ES-I3 (cell line): Measurements from ENCODE around the gene NMRK1.

Experiments used
- H3K36me3 ChIP-seq: 2 replicates; pipeline ENCODE4 v1.6.1; 2013; ENCODE audit warnings: mild to moderate bottlenecking, low read length, control low read depth, moderate library complexity; ENCODE audit not compliant: insufficient read depth
- H3K4me1 ChIP-seq: 2 replicates; pipeline ENCODE4 v1.6.1; 2013; ENCODE audit warnings: mild to moderate bottlenecking, control low read depth, low read length; ENCODE audit not compliant: insufficient read depth
- H3K9ac ChIP-seq: 2 replicates; pipeline ENCODE4 v1.6.1; 2013; ENCODE audit warnings: low read depth, mild to moderate bottlenecking, low read length, moderate library complexity
- H3K9me3 ChIP-seq: 2 replicates; pipeline ENCODE4 v1.6.1; 2013; ENCODE audit warnings: mild to moderate bottlenecking, low read length, moderate library complexity; ENCODE audit not compliant: control insufficient read depth, insufficient read depth

The NMRK1 gene

GRCh38 chr9:75111019-75111622 lies 23.2 kb upstream of the NMRK1 start:
- Histone ChIP-seq H3K4me1 (0 out of 2 replicates have a peak, but pooled peaks cover 3% of the 10 kb centered on the region), H3K36me3 (no peaks in the 10 kb centered on the region)

GRCh38 chr9:75109210-75109839 lies 21.4 kb upstream of the NMRK1 start:
- no peaks in the 10 kb centered on the region for H3K9me3 ChIP-seq
- H3K9ac ChIP-seq = no peak overlapping the region
- 0 out of 2 replicates have a peak, but pooled peaks cover 3% of the 10 kb centered on the region for H3K4me1 ChIP-seq
- no peaks in the 10 kb centered on the region for H3K36me3 ChIP-seq

More at GRCh38 chr9:75111019-75111622, 23.2 kb upstream of the NMRK1 start:
- Histone ChIP-seq H3K9ac (no peak overlapping the region), H3K9me3 (no peaks in the 10 kb centered on the region)

- Histone ChIP-seq H3K4me1 (0 out of 2 replicates have a peak, but pooled peaks cover 3% of the 10 kb centered on the region), H3K9ac (no peak overlapping the region), H3K36me3 (no peaks in the 10 kb centered on the region), H3K9me3 (no peaks in the 10 kb centered on the region)
Observed at GRCh38 chr9:75108571-75108970, 20.6 kb upstream of the NMRK1 start.

- no peaks in the 10 kb centered on the region for H3K9me3 ChIP-seq
- H3K9ac ChIP-seq = no peak overlapping the region
- H3K4me1 ChIP-seq = 0 out of 2 replicates have a peak, but pooled peaks cover 3% of the 10 kb centered on the region
- H3K36me3 ChIP-seq = no peaks in the 10 kb centered on the region
Observed at GRCh38 chr9:75106857-75107256, 18.9 kb upstream of the NMRK1 start.

- no peaks in the 10 kb centered on the region for H3K36me3 ChIP-seq
- no peaks in the 10 kb centered on the region for H3K9me3 ChIP-seq
- peaks cover 5% of the 10 kb centered on the region; the same call in 1 of the 2 replicates for H3K4me1 ChIP-seq
- no peak overlapping the region for H3K9ac ChIP-seq
Observed at GRCh38 chr9:75105841-75106240, 17.9 kb upstream of the NMRK1 start.

GRCh38 chr9:75105019-75105540 lies 17.1 kb upstream of the NMRK1 start:
- Histone ChIP-seq H3K36me3 (no peaks in the 10 kb centered on the region), H3K9me3 (no peaks in the 10 kb centered on the region), H3K4me1 (peaks cover 7% of the 10 kb centered on the region; the same call in 1 of the 2 replicates), H3K9ac (no peak overlapping the region)

- Histone ChIP-seq H3K9ac (no peak overlapping the region), H3K9me3 (no peaks in the 10 kb centered on the region), H3K4me1 (peaks cover 7% of the 10 kb centered on the region; the same call in 1 of the 2 replicates), H3K36me3 (no peaks in the 10 kb centered on the region)
Observed at GRCh38 chr9:75104607-75105006, 16.7 kb upstream of the NMRK1 start.

GRCh38 chr9:75102177-75102790 lies 14.3 kb upstream of the NMRK1 start:
- no peak overlapping the region for H3K9ac ChIP-seq
- H3K4me1 ChIP-seq = peaks cover 7% of the 10 kb centered on the region; the same call in 1 of the 2 replicates
- no peaks in the 10 kb centered on the region for H3K9me3 ChIP-seq
- no peaks in the 10 kb centered on the region for H3K36me3 ChIP-seq

GRCh38 chr9:75101004-75101588 lies 13.1 kb upstream of the NMRK1 start:
- Histone ChIP-seq H3K9ac (no peak overlapping the region), H3K36me3 (no peaks in the 10 kb centered on the region), H3K4me1 (peaks cover 7% of the 10 kb centered on the region; the same call in 1 of the 2 replicates), H3K9me3 (no peaks in the 10 kb centered on the region)

GRCh38 chr9:75096796-75097195 lies 8.8 kb upstream of the NMRK1 start:
- no peaks in the 10 kb centered on the region for H3K36me3 ChIP-seq
- H3K9me3 ChIP-seq = no peaks in the 10 kb centered on the region
- H3K4me1 ChIP-seq = peaks cover 21% of the 10 kb centered on the region
- no peak overlapping the region for H3K9ac ChIP-seq

- no peak overlapping the region for H3K9ac ChIP-seq
- no peaks in the 10 kb centered on the region for H3K36me3 ChIP-seq
- peaks cover 14% of the 10 kb centered on the region for H3K4me1 ChIP-seq
- H3K9me3 ChIP-seq = no peaks in the 10 kb centered on the region
Observed at GRCh38 chr9:75092766-75093165, 4.8 kb upstream of the NMRK1 start.

- Histone ChIP-seq H3K9ac (no peak overlapping the region), H3K36me3 (no peaks in the 10 kb centered on the region), H3K4me1 (peaks cover 13% of the 10 kb centered on the region), H3K9me3 (no peaks in the 10 kb centered on the region)
Observed at GRCh38 chr9:75090579-75090978, 2.6 kb upstream of the NMRK1 start.

GRCh38 chr9:75089373-75089766 lies 1.4 kb upstream of the NMRK1 start:
- H3K36me3 ChIP-seq = no peaks in the 10 kb centered on the region
- H3K9me3 ChIP-seq = no peaks in the 10 kb centered on the region
- peaks cover 4% of the 10 kb centered on the region; the same call in 1 of the 2 replicates for H3K4me1 ChIP-seq
- peak overlapping the region; percentile 76; the same call in 1 of the 2 replicates for H3K9ac ChIP-seq

GRCh38 chr9:75088646-75089372 lies 854 bp upstream of the NMRK1 start:
- no peaks in the 10 kb centered on the region for H3K9me3 ChIP-seq
- H3K36me3 ChIP-seq = no peaks in the 10 kb centered on the region
- peak overlapping the region; percentile 76 for H3K9ac ChIP-seq
- peaks cover 8% of the 10 kb centered on the region for H3K4me1 ChIP-seq
